GM21515 (cell line): ENCODE measurements around the gene POU3F3.

Experiments used
- ATAC-seq: cut with Tn5 transposase; IDR thresholded peaks from one replicate; pipeline ENCODE4 v1.9.1; 2021; ENCODE audit not compliant: unreplicated experiment

Gene POU3F3

DNA sequence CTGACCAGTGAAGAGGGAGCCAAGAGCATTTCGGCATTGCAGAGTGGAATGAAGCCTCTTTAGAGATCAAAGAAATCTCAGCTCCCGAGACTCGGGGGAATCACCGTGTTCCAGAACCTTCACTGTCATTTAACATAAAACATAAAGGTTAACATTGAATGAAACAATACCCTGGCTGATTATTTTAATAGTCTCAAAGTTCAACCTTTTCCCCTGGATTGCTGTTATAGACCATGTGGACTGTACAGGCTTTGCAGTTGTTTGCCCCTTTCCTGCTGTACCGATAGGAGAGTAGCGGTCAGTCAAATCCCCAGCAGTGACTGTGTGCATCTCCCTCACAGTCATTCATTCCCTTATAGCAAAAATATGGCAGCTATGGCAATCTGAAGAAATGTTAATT lies 48.4 kb downstream of the POU3F3 start:
- no peak for ATAC-seq
